Testis (tissue), 2 donors: Measurements from ENCODE around the gene TRABD2A.

Source experiments
- POLR2A ChIP-seq: fragments of 450-650 bp; IDR thresholded peaks from one replicate; pipeline ENCODE4 v1.6.1; 2017; ENCODE audit warnings: antibody characterized with exemption, mild to moderate bottlenecking, moderate library complexity
- TF ChIP-seq, protein P1 (sequence below), 3 experiments: fragments of 450-650 bp in 2 of 3; fragments of 200-600 bp in 1 of 3; sonication (generic) in 1 of 3; IDR thresholded peaks; one replicate each; pipeline ENCODE4 v1.5.1; 2016 to 2019; ENCODE audit warnings: antibody characterized with exemption in 3 of 3, mild to moderate bottlenecking in 2 of 3, moderate library complexity in 1 of 3

- TF ChIP-seq, protein P1, sequence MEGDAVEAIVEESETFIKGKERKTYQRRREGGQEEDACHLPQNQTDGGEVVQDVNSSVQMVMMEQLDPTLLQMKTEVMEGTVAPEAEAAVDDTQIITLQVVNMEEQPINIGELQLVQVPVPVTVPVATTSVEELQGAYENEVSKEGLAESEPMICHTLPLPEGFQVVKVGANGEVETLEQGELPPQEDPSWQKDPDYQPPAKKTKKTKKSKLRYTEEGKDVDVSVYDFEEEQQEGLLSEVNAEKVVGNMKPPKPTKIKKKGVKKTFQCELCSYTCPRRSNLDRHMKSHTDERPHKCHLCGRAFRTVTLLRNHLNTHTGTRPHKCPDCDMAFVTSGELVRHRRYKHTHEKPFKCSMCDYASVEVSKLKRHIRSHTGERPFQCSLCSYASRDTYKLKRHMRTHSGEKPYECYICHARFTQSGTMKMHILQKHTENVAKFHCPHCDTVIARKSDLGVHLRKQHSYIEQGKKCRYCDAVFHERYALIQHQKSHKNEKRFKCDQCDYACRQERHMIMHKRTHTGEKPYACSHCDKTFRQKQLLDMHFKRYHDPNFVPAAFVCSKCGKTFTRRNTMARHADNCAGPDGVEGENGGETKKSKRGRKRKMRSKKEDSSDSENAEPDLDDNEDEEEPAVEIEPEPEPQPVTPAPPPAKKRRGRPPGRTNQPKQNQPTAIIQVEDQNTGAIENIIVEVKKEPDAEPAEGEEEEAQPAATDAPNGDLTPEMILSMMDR (IDR thresholded peaks at IDR 0.05): no peak
- TF ChIP-seq POLR2A: no peak
These were observed 44.4 kb upstream of the TRABD2A start for GRCh38 chr2:84925336-84925723.
